GM21390 (cell line): ENCODE results near the gene PCSK6.
"Not testable (repeated sequence)": the region's sequence is repeated elsewhere in the genome, so short reads cannot be mapped to it uniquely, and the experiment has no call there.

Experiments used
- ATAC-seq: cut with Tn5 transposase; IDR thresholded peaks from one replicate; pipeline ENCODE4 v1.9.1; 2021; ENCODE audit not compliant: unreplicated experiment

PCSK6 gene

DNA sequence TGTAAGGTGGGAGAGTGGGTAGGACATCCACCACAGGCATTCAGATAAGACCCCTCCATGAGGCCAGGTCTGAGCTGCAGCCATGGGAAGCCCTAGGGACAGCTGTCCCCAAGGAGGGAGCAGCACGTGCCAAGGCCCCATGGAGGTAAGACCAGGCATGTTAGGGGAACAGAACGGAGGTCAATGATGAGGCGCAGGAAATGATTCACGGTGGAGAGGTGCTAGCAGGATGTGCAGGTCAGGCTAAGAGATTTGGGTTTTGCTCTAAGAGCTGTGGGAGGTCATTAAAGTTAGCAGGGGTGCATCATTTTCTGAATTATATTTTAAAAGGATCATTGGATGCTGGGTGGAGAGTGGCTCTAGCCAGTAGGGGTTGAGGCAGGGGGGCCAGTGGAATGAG is 128.1 kb downstream of the PCSK6 start:
- ATAC-seq = no peak

DNA sequence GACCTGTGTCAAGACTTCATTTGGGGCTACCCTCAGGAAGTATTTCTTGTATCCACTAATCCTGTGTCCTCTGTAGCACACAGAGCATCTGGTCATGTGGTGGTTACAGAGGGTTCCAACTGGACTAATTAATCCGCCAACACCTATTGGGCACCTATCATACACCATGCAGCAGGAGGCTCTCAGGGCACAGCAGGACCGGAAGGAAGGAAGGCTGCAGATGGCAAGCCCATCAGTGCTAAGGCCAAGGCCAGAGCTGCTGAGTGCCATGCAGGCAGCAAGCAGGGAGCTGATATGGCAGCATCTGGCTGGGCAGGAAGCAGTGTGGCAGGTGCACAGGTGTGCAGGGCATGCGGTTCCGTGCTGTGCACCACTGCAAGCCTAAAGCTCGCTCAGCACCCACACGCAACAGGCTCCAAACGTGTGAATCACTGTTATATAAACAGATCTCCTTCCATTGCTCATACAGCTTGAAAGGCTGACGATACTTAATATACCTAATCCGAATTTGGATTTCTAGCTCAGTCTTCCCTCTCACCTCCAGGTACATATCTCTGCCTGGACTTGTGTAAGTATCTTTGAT is 130.1 kb downstream of the PCSK6 start:
- ATAC-seq = no peak

DNA sequence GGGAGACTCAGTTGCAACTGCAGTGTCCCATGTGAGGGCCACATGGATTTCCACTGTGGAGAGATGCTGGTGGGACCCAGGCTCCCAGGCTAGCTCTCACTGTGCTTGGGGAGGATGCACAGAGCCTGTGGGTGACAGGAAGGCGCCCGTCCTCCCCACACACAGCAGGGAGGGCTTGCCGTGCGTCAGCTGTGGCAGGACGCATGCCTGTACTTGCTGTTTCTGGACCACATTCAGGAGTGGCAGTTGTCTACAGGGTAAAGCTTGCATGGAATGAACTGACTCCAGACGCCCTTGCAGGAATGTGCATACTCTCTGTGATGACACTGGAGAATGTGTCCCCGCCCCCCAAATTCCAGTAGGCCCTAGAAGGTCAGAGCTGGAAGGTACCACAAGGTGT is 130.6 kb downstream of the PCSK6 start:
- no peak for ATAC-seq

DNA sequence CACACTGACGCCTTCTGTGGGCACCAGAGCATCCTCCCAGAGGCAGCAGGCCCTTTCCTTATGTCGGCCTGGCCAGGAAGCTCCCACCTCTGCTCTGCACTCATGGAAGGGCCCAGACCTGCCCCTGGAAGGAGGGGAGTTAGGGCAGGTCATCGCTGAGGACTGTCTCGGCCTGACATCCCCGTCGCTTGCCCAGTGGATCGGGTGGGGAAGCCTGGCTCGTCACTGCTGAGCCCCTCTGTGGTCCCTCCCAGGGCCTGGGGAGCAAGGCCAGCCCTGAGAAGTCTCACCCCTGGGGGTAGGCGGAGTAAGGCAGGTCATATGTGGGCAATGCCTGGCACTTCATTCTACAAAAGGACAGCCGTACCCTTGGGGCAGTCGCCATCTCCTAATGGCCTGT is 131.6 kb downstream of the PCSK6 start:
- ATAC-seq = no peak

DNA sequence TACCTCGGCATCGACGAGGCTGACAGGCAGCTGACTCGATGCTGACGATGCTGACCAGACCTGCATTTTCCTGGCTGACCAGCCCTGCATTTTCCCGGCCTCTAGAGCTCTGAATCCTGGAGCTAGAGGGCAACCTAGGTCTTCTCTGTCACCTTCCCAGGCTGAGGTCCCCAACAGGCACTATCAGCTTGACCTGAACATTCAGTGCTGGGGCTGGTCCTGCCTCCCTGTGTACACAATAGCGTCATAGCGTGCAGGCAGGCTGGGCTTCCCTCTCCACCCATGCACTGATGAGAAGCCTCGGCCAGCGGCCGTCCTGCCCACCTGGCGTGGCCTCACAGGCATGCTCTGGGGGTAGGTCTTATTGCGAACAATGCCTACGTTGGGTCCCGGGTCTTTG is 132.2 kb downstream of the PCSK6 start:
- ATAC-seq = no peak

DNA sequence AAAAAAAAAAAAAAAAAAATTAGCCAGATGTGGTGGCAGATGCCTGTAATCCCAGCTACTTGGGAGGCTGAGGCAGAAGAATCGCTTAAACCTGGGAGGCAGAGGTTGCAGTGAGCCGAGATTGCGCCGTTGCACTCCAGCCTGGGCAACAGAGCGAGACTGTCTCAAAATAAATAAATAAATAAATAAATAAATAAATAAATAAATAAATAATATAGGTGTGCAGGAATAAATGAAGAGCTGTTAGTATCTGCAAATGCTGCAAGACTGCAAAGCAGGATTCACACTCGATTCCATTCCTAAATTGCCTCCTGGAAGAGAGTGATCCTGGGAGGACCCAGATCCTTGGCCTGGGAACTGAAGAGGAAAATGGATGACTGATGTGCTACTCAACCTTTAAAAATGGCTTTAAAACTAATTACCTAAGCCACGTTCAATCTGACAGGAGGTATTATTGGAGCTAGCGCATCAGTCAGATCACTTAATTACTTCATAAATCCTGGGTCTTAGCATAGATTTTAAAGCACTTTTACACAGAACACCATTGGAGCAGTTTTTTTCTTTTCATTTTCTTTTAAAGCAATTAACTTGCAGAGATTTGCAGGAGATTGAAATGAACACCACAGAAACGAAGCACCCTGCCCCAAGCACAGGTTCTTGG is 132.9 kb downstream of the PCSK6 start:
- ATAC-seq = not testable (repeated sequence)

DNA sequence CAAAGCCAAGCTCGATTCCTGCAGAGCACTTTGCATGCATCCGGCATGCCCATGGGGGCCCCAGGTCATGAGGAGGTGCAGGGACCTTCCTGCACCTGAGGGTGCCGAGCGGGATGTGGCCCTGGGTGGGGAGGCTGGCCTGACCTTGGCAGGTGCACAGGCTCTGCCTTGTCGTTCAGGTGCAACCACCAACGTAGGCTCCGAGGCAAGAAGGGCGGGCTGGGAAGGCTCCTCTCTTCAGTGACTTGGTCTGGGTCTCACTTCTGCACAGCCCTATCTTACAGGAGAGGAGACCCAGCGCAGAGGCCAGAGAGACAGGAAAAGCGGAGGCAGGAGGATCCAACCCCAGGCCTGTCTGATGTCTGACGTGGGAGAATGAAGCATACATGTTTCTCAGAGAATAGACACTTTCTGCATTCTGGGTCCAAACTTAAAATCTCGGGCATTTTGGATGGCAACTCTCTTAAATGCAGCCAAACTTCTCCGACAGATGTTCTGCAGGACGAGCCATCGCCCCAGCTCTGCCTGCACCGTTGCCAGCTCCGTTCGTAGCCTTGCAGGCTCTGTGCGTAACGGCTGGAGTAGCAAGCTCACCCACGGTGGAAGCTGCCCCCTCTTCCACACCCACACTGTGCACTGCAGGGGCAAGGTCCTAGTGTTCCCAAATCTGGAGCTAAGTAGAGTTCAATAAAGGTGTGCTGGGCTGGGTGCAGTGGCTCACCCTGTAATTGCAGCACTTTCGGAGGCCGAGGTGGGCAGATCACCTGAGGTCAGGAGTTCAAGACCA is 133.6 kb downstream of the PCSK6 start:
- no peak for ATAC-seq

DNA sequence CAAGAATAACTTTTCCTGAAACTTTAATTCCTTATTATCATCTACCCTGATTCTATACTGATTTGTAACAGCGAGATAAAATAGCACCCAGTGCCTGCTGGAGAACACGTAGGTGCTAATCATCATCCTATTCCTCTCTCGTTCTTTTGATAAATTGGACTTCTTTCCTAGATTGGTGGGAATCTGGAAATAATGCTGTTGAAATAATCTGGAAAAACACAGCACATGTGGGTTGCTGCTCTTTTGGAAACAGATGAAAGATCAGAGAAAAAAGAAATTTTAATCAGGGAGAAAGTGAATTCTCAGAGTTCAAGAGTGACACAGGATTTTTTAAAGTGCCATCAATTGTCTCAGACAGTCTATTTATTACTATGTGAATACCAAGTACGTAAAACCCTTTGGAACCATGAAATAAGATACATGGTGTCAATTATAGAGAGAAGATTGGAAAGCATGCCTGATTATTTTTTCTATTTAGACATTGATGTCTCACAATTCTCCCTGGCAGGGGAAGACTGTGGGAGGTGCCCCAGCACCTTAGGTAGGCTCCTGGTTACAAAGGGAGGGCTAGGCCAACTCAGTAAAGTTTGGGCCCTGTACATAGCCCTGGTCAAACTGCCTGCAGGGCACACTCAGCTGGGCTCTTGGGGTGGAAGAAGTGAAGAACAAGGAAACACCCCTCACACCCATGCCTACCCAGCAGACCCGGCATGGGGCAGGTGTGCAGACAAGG is 134.4 kb downstream of the PCSK6 start:
- ATAC-seq = no peak

DNA sequence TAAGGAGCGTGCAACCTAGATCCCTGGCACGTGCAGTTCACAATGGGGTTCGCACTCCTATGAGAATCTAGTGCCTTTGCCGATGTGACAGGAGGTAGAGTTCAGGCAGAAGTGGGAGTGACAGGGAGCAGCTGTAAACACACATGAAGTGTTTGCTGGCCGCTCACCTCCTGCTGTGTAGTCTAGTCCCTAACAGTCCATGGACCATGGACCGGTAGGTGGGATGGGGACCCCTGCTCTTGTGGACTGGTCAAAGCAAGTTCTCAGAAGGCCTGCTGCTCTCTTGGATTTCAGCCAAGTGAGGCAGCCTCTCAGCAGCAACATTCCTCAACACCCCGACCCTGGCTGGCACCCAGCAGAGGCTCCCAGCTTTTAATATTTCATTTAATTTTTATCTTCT is 136.3 kb downstream of the PCSK6 start:
- no peak for ATAC-seq

DNA sequence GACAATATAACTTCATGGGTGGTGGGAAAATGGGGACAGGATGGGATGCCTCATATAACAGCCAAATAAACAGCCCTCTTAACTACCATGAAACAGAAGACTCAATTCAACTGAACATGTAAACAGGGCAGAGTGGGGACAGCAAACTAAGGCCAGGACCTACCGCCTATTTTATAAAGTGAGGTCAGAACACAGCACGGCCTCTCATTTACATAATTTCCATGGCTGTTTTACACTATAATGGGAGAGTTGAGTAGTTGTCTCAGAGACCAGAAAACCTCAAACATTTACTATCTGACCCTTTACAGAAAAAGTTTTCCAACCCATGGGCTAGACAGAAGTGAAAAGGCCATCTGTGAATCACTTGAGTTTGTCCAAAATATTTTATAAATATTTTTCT is 137.8 kb downstream of the PCSK6 start:
- ATAC-seq = no peak

DNA sequence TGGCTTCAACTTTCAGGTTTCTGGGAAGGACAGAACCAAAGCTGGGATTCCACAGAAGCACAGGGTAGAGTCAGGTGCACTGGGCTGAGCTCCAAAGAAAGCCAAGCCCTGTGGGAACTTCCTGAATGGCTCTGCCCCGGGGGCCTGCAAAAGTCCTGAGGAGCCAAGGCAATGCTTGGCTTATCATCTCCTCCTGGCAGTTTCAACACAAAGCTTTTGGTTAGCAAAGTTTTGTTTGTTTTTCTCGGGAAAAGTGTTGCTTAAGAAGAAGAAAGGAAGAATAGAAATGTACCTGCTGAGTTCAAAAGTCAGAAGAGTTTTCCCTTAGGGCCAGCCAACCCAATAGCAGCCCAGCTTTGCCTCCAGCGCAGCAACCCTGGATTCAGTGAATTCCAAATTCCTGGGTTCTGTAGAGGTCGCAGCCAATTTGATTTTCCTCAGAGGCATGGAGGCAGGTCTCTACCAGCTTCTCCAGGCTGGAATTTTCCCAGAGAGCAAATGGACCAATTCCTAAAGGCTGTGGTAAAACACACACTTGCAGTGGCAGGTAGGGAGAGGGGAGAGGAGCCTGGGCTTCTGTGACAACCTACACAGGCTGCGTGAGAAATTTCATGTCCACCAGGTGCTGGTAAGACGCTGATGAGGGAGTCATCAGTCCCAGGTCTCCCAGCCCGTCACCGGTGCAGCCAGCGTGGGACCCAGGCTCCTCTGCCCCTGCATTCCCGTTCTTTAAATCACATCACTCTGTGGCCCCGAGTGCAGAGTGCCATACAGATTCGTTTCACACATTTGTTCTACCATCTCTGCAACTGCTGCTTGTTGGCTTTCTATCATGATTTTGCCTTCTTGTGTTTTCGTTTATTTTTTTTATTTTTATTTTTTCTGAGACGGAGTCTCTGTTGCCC is 140.2 kb downstream of the PCSK6 start:
- ATAC-seq = no peak

DNA sequence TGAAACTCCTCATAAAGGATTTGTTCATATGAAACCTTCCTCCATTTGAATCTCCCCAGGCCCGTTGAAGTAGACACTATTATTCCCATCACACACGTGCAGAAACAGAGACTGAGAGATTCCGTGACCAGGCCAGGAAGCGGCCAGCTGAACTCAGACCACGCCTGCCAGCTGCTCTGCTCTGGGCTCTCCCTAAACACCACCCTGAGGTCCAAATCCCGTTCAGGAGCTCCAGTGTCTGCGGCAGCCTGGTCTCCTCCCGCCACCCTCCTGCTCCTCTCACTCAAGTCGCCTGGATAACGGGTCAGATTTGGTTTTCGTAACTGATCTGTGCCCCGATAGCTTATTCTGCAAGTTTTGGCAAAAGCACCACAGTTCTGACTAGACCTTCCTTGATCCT is 140.9 kb downstream of the PCSK6 start:
- no peak for ATAC-seq

DNA sequence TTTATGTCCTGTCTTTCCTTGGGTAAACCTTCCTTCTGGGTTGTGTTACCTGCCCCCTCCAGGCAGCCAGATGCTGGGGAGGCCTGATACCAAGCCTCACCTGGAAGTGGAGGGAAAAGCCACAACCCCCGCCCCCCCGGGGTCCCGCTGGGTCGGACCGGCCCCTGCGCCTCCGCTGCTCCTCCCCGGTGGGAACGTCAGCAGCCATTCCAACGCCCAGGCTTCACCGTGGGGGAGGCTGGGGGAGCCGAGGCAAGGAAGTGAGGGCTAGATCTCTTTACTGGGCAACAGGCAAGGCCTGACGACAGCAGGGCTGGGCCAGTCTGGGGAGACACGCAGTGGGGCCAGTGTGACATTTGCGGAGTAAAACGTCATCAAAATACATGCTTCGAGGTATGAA is 141.5 kb downstream of the PCSK6 start:
- ATAC-seq = no peak

DNA sequence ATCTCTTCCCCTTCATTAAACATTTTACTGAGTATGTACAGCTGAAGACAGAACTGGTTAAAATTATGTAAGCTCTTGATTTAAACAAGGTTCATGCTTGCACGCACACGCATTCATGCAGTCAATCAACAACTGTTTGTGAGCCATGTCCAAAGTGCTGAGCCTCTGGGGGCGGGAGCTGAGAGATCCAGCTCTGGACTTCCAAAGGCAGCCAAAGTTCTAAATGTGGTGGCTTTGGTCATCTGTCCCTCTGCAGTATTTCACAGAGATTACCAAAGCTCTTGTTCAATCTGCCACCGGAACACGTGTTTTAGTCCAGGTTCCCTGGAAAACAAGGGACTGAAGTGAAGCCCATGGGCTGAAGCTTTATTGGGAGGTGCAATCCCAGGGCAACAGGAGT is 142.1 kb downstream of the PCSK6 start:
- no peak for ATAC-seq

DNA sequence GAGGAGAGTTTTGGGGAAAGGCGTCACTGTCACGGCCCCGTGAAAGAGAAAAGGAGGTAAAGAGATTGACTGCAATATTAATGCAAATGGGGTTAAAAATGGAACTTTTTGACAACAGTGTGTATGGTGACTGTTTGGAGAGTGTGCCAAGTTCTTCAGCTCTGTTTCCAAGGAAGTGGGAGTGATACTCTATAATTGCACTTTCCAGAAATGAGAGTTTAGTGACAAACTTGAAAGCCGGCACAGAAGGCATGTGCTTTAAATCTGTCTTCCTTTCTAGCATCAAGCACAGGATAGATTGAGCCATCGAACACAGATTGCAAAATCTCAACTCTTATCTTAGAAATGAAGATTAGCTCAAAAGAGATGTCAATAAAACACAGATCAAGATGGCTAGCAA is 142.6 kb downstream of the PCSK6 start:
- ATAC-seq = no peak

DNA sequence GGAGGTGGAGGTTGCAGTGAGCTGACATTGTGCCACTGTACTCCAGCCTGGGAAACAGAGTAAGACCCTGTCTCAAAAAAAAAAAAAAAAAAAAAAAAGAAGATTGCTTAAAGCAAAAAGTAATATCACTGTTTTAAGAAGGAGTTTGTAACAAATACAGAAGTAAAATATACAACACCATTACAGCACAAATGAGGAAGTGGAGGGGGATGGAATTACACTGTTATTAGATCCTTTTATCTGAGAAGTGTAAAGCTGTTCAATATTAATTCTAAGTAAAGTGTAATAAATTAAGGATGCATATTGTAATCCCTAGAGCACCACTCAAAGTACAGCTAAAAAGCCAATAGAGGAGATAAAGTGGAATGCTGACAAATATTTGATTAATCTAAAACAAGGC is 147.5 kb downstream of the PCSK6 start:
- no peak for ATAC-seq

DNA sequence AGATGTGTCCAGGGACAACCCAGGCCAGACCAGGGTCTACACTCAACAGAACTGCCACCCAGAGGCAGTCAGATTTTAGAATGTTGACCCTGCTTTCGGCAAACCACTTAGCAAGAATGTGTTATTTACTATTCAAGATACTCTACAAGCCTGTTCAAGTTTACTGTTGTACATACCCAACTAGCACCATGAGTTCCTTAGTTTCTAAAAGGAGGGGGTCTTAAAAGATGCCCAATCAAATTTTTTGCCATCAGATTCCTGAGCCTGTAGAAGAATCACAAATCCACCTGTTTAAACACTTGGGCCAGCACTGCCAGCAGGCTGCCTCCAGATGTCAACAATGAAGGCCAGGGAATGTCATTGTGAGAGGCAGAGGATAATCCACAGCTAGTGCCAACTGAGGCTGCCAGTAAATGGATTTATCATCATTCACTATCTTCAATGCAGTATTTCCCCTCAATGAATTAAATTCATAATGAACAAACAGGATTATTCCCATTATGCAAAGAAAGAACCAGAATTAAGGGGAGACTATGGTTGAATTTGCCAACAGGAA is 150.9 kb downstream of the PCSK6 start:
- ATAC-seq = no peak

DNA sequence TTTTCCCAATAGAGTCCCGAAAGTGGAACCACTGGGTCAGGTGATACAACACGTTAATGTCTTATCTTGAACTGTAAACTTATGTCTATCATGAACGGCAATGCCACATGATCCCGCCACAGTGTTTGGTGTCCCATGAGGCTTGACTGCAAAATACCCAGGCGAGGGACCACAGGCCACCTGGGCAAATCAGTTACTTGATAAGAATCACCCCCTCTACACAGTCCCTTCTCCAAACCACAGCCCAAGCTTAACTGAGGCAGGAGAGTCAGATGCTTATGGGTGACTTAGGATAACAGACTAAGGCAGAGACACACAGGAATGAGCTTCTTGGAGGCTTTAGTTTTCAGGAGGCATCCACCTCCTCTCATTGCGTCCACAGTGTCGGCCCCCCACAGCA is 151.5 kb downstream of the PCSK6 start:
- no peak for ATAC-seq

DNA sequence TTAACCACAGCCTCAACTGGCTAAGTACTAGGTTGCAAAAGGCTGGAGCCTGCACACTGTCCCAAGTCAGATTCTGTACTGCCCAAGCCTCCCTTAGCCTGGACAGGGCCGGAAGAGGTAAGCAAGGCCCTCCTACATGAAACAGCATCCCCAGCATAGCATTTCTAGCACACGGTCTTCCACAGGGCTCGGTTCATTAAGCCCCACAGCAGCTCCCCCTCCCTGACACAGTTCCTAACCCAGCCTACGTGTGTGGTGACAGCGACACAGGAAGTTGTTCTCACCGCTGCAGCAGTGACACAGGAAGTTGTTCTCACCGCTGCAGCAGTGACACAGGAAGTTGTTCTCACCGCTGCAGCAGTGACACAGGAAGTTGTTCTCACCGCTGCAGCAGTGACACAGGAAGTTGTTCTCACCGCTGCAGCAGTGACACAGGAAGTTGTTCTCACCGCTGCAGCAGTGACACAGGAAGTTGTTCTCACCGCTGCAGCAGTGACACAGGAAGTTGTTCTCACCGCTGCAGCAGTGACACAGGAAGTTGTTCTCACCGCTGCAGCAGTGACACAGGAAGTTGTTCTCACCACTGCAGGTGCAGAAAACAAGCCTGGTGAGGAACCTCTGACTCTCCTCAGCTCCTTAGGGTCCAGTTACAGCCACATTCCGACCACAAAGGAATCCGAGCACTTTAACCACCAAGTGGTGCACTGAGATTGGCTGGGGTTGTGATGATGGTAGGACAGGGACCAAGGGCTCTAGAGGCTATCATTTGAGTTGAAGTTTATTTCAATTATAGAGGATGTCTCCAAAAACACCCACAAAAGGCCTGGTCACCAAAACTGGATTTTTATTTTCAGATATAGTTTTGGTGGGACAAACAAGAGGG is 155.4 kb downstream of the PCSK6 start:
- ATAC-seq = peak; percentile 61
